ENCODE measurements around the gene SEMA3G. TPM values are rescaled to one million over a fixed set of nuclear protein-coding genes. Genes with fewer than 3 reads are reported as not detected.

Gene SEMA3G
- total RNA-seq, 1 donor from 2014 or later = 10.4 TPM

- DNase-seq (no peak), ATAC-seq (ENCODE audit: poor library complexity) (peak; percentile 37)
- intact Hi-C loops (cut with DNase I) = no loop called here
Observed at GRCh38 chr3:52433328-52433995, 11.4 kb downstream of the SEMA3G start.

GRCh38 chr3:52432691-52433141 is 12.2 kb downstream of the SEMA3G start:
- intact Hi-C loops (cut with DNase I) = no loop called here
- DNase-seq = no peak
- ATAC-seq (ENCODE audit: poor library complexity) = peak; percentile 51

- DNase-seq (no peak), ATAC-seq (ENCODE audit: poor library complexity) (no peak)
- intact Hi-C loops (cut with DNase I) = no loop called here
Observed at GRCh38 chr3:52432225-52432624, 12.7 kb downstream of the SEMA3G start.

GRCh38 chr3:52431459-52432223 is 13.3 kb downstream of the SEMA3G start:
- intact Hi-C loops (cut with DNase I) = no loop called here
- ATAC-seq (ENCODE audit: poor library complexity) = peak; percentile 9
- no peak for DNase-seq

- intact Hi-C loops (cut with DNase I) = no loop called here
- DNase-seq = no peak
- ATAC-seq (ENCODE audit: poor library complexity) = no peak
Observed at GRCh38 chr3:52430416-52430810, 14.5 kb downstream of the SEMA3G start.

GRCh38 chr3:52429779-52430415 is 15.0 kb downstream of the SEMA3G start:
- ATAC-seq (ENCODE audit: poor library complexity) = no peak

GRCh38 chr3:52429031-52429430 is 15.9 kb downstream of the SEMA3G start:
- DNase-seq = no peak
- no peak for ATAC-seq (ENCODE audit: poor library complexity)
- intact Hi-C loops (cut with DNase I) = loop anchor here (2.0 kb wide), 1 partner anchor 18 kb away; no protein-coding TSS in a partner anchor

More at GRCh38 chr3:52429779-52430415, 15.0 kb downstream of the SEMA3G start:
- no peak for DNase-seq
- intact Hi-C loops (cut with DNase I) = loop anchor here (2.0 kb wide), 1 partner anchor 17 kb away; no protein-coding TSS in a partner anchor

- ATAC-seq (ENCODE audit: poor library complexity) = peak; percentile 87
- no peak for DNase-seq
- intact Hi-C loops (cut with DNase I) = loop anchor here (2.0 kb wide), 1 partner anchor 18 kb away; no protein-coding TSS in a partner anchor
Observed at GRCh38 chr3:52428151-52429005, 16.5 kb downstream of the SEMA3G start.

- DNase-seq = no peak
- intact Hi-C loops (cut with DNase I) = no loop called here
- ATAC-seq (ENCODE audit: poor library complexity) = peak; percentile 66
Observed at GRCh38 chr3:52423173-52423572, 21.7 kb downstream of the SEMA3G start.

GRCh38 chr3:52422669-52423068 is 22.2 kb downstream of the SEMA3G start:
- DNase-seq = no peak
- no peak for ATAC-seq (ENCODE audit: poor library complexity)
- intact Hi-C loops (cut with DNase I) = no loop called here

GRCh38 chr3:52420388-52420787 is 24.5 kb downstream of the SEMA3G start:
- no peak for ATAC-seq (ENCODE audit: poor library complexity)
- intact Hi-C loops (cut with DNase I) = no loop called here
- no peak for DNase-seq

- DNase-seq = no peak
- intact Hi-C loops (cut with DNase I) = no loop called here
- no peak for ATAC-seq (ENCODE audit: poor library complexity)
Observed at GRCh38 chr3:52415800-52416199, 29.1 kb downstream of the SEMA3G start.

GRCh38 chr3:52408466-52408865 is 36.4 kb downstream of the SEMA3G start:
- ATAC-seq (ENCODE audit: poor library complexity) = no peak
- intact Hi-C loops (cut with DNase I) = no loop called here
- peak; percentile 32 for DNase-seq

- DNase-seq = peak; percentile 41
- intact Hi-C loops (cut with DNase I) = no loop called here
- no peak for ATAC-seq (ENCODE audit: poor library complexity)
Observed at GRCh38 chr3:52407779-52408178, 37.1 kb downstream of the SEMA3G start.

GRCh38 chr3:52406791-52407510 is 38.0 kb downstream of the SEMA3G start:
- no peak for ATAC-seq (ENCODE audit: poor library complexity)
- peak; percentile 19 for DNase-seq
- intact Hi-C loops (cut with DNase I) = no loop called here

GRCh38 chr3:52406231-52406661 is 38.7 kb downstream of the SEMA3G start:
- DNase-seq = peak; percentile 43
- intact Hi-C loops (cut with DNase I) = no loop called here
- ATAC-seq (ENCODE audit: poor library complexity) = no peak

GRCh38 chr3:52405601-52406110 is 39.2 kb downstream of the SEMA3G start:
- peak; percentile 4 for DNase-seq
- intact Hi-C loops (cut with DNase I) = no loop called here
- no peak for ATAC-seq (ENCODE audit: poor library complexity)

GRCh38 chr3:52405066-52405465 is 39.8 kb downstream of the SEMA3G start:
- ATAC-seq (ENCODE audit: poor library complexity) (no peak), DNase-seq (peak; percentile 22)
- intact Hi-C loops (cut with DNase I) = no loop called here
